ENCODE results near the gene GYS1. TPM values are rescaled to one million over a fixed set of nuclear protein-coding genes. Genes with fewer than 3 reads are reported as not detected.

Gene GYS1
- total RNA-seq, 1 experiment from 2014 or later = 29.7 TPM

DNA sequence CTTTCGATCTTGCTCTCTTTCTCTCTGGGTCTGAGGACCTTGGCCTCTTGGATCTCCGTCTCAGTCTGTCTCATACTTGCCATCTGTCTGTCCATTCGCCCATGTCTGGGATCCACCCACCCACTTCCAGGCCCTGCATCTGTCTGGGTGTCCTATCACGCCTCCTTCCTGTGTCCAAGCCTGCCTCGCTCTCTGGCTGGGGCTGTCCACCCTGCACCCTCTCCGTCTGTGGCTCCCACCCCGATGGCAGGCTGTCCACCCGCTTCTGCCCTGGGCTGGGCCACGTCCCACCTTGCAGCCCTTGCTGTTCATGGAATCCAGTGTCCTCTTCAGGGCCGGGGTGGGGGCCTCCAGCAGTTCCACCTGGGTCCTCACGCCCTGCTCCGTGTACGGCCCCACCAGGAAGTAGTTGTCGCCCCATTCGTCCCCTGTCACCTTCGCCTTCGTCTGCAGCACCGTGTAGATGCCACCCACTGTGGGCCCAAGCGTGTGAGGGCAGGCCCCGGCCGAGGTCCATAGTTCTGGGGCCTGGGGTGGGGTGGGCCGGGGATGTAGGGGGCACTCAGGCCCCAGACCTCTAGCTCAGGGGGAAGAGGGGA is 2.0 kb downstream of the GYS1 start:
- intact Hi-C loops (cut with micrococcal nuclease) = loop anchor here (10.0 kb wide), 1 partner anchor 234 kb away; no protein-coding TSS in a partner anchor
- no peak for DNase-seq (ENCODE audit: unreplicated experiment)
- no peaks in the 10 kb centered on the region for H3K27me3 Mint-ChIP-seq (ENCODE audit: insufficient read depth, unreplicated experiment)
- peaks cover 34% of the 10 kb centered on the region for H3K4me1 Mint-ChIP-seq (ENCODE audit: insufficient read depth, unreplicated experiment)
- peak overlapping the region; percentile 95 for H3K27ac Mint-ChIP-seq (ENCODE audit: low read depth, unreplicated experiment)
- peaks cover 52% of the 10 kb centered on the region for H3K36me3 Mint-ChIP-seq (ENCODE audit: insufficient read depth, unreplicated experiment)
- POLR2A ChIA-PET = interaction anchor here (1.2 to 3.9 kb wide), 4 partner anchors 13 to 30 kb away, joined by 4 to 98 read pairs (median 42); partner anchors contain the start of gene FTL
- TF ChIP-seq, protein P1, sequence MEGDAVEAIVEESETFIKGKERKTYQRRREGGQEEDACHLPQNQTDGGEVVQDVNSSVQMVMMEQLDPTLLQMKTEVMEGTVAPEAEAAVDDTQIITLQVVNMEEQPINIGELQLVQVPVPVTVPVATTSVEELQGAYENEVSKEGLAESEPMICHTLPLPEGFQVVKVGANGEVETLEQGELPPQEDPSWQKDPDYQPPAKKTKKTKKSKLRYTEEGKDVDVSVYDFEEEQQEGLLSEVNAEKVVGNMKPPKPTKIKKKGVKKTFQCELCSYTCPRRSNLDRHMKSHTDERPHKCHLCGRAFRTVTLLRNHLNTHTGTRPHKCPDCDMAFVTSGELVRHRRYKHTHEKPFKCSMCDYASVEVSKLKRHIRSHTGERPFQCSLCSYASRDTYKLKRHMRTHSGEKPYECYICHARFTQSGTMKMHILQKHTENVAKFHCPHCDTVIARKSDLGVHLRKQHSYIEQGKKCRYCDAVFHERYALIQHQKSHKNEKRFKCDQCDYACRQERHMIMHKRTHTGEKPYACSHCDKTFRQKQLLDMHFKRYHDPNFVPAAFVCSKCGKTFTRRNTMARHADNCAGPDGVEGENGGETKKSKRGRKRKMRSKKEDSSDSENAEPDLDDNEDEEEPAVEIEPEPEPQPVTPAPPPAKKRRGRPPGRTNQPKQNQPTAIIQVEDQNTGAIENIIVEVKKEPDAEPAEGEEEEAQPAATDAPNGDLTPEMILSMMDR (IDR thresholded peaks at IDR 0.05; ENCODE audit: unreplicated experiment) = no peak
- CTCF ChIA-PET = interaction anchor here (0.6 to 3.0 kb wide), 5 partner anchors 14 to 203 kb away, joined by 4 to 39 read pairs (median 5); no protein-coding TSS in a partner anchor
- no peaks in the 10 kb centered on the region for H3K9me3 Mint-ChIP-seq (ENCODE audit: unreplicated experiment)
- BruUV-seq (replicated peaks) = no TSS peak
- peak overlapping the region; percentile 95 for H3K4me3 Mint-ChIP-seq (ENCODE audit: unreplicated experiment)

DNA sequence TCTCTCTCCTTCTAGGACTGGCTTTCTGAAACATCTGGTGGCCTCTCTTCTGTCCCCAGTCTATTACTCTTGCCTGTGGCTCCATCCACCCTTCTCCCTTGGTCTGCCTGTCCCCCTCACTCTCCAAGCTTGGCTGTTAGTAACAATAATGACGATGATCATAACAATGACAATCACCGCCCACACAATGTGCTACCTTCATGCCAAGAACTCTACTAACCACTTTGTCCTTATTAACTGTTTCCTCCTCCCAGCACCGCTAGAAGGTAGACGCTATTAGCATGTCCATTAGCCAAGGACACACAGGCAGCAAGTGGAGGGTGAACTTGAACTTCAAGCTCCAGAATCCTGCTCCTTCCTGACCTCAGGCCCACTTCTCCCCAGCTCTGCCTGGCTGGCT is 2.7 kb downstream of the GYS1 start:
- intact Hi-C loops (cut with micrococcal nuclease) = loop anchor here (10.0 kb wide), 1 partner anchor 234 kb away; no protein-coding TSS in a partner anchor
- H3K4me1 Mint-ChIP-seq (ENCODE audit: insufficient read depth, unreplicated experiment) = peaks cover 33% of the 10 kb centered on the region
- no peak overlapping the region for H3K4me3 Mint-ChIP-seq (ENCODE audit: unreplicated experiment)
- no peak for DNase-seq (ENCODE audit: unreplicated experiment)
- peaks cover 59% of the 10 kb centered on the region for H3K36me3 Mint-ChIP-seq (ENCODE audit: insufficient read depth, unreplicated experiment)
- ChIA-PET POLR2A (no interaction called here), CTCF (interaction anchor here (0.6 to 1.3 kb wide), 4 partner anchors 19 to 202 kb away, joined by 3 to 5 read pairs (median 4); no protein-coding TSS in a partner anchor)
- H3K9me3 Mint-ChIP-seq (ENCODE audit: unreplicated experiment) = no peaks in the 10 kb centered on the region
- H3K27me3 Mint-ChIP-seq (ENCODE audit: insufficient read depth, unreplicated experiment) = no peaks in the 10 kb centered on the region
- peak overlapping the region; percentile 75 for H3K27ac Mint-ChIP-seq (ENCODE audit: low read depth, unreplicated experiment)
- BruUV-seq (replicated peaks) = no TSS peak
- TF ChIP-seq, protein P1 (IDR thresholded peaks at IDR 0.05; ENCODE audit: unreplicated experiment) = no peak

DNA sequence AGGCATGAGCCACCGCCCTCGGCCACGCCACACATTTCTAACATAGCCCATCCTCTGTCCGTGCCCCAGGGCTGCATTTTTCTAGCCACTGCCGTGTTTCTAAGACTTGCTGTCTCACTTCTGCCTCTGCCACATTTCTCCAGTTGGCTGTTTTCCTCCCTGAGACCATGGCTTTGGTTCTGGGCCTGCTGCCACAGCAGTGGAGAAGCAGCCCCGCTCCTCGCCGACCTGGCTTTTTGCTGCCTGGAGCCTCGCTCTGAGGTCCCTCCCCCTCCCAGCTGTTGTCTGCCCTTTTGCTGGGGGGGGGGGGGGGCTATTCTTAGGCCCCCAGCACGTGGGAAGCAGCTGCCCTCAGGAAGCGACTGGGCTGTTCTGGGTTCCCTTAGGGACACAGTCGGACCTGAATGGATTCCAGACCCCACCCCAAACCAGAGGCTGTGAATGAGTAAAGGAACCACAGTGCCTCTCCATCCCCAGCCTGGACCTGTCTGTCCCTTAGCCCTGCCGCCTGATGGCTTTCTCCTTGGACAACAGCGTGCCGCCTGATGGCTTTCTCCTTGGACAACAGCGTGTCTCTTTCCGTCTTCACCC is 3.3 kb downstream of the GYS1 start:
- H3K36me3 Mint-ChIP-seq (ENCODE audit: insufficient read depth, unreplicated experiment) = peaks cover 65% of the 10 kb centered on the region
- intact Hi-C loops (cut with micrococcal nuclease) = loop anchor here (10.0 kb wide), 1 partner anchor 235 kb away; no protein-coding TSS in a partner anchor
- DNase-seq (ENCODE audit: unreplicated experiment) = no peak
- POLR2A ChIA-PET = interaction anchor here (1.0 kb wide), 1 partner anchor 24 kb away, joined by 4 read pairs; the partner anchor contains the start of gene FTL
- CTCF ChIA-PET = interaction anchor here (1.3 kb wide), 1 partner anchor 18 kb away, joined by 3 read pairs; no protein-coding TSS in a partner anchor
- no TSS peak for BruUV-seq (replicated peaks)
- H3K27me3 Mint-ChIP-seq (ENCODE audit: insufficient read depth, unreplicated experiment) = no peaks in the 10 kb centered on the region
- peak overlapping the region; percentile 75 for H3K27ac Mint-ChIP-seq (ENCODE audit: low read depth, unreplicated experiment)
- H3K4me1 Mint-ChIP-seq (ENCODE audit: insufficient read depth, unreplicated experiment) = peaks cover 27% of the 10 kb centered on the region
- no peaks in the 10 kb centered on the region for H3K9me3 Mint-ChIP-seq (ENCODE audit: unreplicated experiment)
- no peak overlapping the region for H3K4me3 Mint-ChIP-seq (ENCODE audit: unreplicated experiment)
- TF ChIP-seq, protein P1 (IDR thresholded peaks at IDR 0.05; ENCODE audit: unreplicated experiment) = no peak

DNA sequence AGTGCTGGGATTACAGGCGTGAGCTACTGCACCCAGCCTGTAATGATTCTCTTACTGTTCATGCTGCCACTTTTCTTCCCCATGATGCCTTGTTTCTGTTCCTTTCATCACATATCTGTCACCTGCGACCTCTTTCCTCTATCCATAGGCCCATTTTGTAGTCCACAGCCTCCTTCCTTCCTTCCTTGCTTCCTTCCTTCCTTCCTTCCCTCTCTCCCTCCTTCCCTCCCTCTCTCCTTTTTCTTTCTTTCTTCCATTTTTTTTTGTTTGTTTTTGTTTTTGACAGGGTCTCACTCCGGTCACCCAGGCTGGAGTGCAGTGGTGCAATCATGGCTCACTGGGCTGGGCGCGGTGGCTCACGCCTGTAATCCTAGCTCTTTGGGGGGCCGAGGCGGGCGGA is 4.2 kb downstream of the GYS1 start:
- Mint-ChIP-seq H3K27ac (ENCODE audit: low read depth, unreplicated experiment) (peak overlapping the region; percentile 77), H3K27me3 (ENCODE audit: insufficient read depth, unreplicated experiment) (no peaks in the 10 kb centered on the region)

More for the DNA sequence above, 4.2 kb downstream of the GYS1 start:
- POLR2A ChIA-PET = interaction anchor here (1.0 kb wide), 1 partner anchor 23 kb away, joined by 4 read pairs; the partner anchor contains the start of gene FTL
- H3K4me1 Mint-ChIP-seq (ENCODE audit: insufficient read depth, unreplicated experiment) = peaks cover 20% of the 10 kb centered on the region
- TF ChIP-seq, protein P1 (IDR thresholded peaks at IDR 0.05; ENCODE audit: unreplicated experiment) = no peak
- peaks cover 74% of the 10 kb centered on the region for H3K36me3 Mint-ChIP-seq (ENCODE audit: insufficient read depth, unreplicated experiment)
- no peak for DNase-seq (ENCODE audit: unreplicated experiment)
- no peak overlapping the region for H3K4me3 Mint-ChIP-seq (ENCODE audit: unreplicated experiment)
- CTCF ChIA-PET = interaction anchor here (1.3 kb wide), 1 partner anchor 17 kb away, joined by 3 read pairs; no protein-coding TSS in a partner anchor
- intact Hi-C loops (cut with micrococcal nuclease) = no loop called here
- no peaks in the 10 kb centered on the region for H3K9me3 Mint-ChIP-seq (ENCODE audit: unreplicated experiment)
- BruUV-seq (replicated peaks) = no TSS peak
